Skeletal muscle satellite cell (primary cell): ENCODE measurements around the gene L3MBTL4.
"Not testable (repeated sequence)": the region's sequence is repeated elsewhere in the genome, so short reads cannot be mapped to it uniquely, and the experiment has no call there.

Experiments used
- H3K27me3 ChIP-seq: 2 replicates; pipeline ENCODE4 v1.7.0; 2013; ENCODE audit warnings: low read length; ENCODE audit not compliant: control insufficient read depth, insufficient read depth
- H3K36me3 ChIP-seq: 2 replicates; pipeline ENCODE4 v1.7.0; 2013; ENCODE audit warnings: mild to moderate bottlenecking, control low read depth, low read length; ENCODE audit not compliant: insufficient read depth
- H3K4me1 ChIP-seq: 2 replicates; pipeline ENCODE4 v1.7.0; 2013; ENCODE audit warnings: low read length; ENCODE audit not compliant: control insufficient read depth, insufficient read depth
- H3K4me2 ChIP-seq: 2 replicates; pipeline ENCODE4 v1.7.0; 2013; ENCODE audit warnings: mild to moderate bottlenecking, low read length
- H3K4me3 ChIP-seq: 2 replicates; pipeline ENCODE4 v1.7.0; 2013; ENCODE audit warnings: low read length
- H3K9ac ChIP-seq: 2 replicates; pipeline ENCODE4 v1.7.0; 2013; ENCODE audit warnings: mild to moderate bottlenecking, low read depth, low read length, moderate library complexity
- H3K9me3 ChIP-seq: replicated peaks from 2 replicates; pipeline ENCODE4 v1.7.0; 2013; ENCODE audit warnings: mild to moderate bottlenecking, control low read depth, low read length

Gene L3MBTL4

DNA sequence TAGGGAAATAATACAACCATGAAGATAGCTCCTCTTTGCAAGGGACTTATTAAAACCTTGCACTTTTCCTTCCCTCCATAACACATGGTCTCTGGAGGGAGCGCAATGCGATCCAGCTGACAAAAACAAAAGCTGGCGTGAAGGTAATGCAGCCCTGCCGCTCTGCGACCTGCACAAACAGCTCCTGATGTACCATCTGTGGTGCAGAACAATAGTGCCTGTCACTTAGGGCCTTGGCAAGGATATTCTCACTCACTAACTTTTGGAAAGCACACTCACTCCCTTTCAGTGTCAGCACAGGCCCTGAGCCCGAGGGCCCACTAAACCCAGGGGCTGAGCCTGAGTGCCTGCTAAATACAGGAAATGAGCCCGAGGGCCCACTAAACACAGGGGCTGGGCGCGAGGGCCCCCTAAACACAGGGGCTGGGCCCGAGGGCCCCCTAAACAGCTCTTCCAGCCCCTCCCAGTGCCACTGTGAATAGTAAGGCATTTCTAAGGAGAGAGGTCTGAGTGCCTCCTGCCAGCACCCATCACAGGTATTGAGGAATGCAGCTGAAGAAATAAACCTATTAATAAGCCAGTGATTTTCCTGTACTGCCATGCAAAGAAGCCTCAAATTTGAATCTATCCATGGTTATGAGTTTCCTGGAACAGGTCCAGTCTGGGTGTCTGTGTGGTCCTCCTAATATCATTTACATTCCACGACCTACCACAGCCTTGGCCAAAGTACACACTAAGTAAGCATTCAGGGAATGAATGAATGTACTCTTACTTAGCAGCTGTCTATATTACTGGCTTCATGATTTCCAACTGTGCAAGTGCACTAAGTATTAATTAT lies 9.3 kb downstream of the L3MBTL4 start:
- Histone ChIP-seq H3K9ac (no peak overlapping the region), H3K36me3 (no peaks in the 10 kb centered on the region), H3K4me3 (no peak overlapping the region)

DNA sequence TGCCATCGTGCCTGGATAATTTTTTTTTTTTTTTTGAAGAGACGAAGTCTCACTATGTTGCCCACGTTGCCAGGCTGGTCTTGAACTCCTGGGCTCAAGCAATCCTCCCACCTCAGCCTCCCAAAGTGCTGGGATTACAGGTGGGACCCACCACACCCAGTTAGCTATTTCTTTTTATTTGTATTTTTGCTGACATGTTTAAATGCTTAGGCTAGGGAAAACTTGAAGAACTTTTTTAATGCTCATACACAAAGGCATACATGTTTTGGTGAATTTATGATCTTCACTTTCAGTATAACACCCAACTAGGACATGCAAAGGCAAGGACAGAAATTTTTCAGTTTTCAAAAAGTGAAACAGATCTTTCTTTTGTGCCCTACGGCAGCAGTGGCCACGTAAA lies 9.9 kb downstream of the L3MBTL4 start:
- Histone ChIP-seq H3K9ac (no peak overlapping the region), H3K4me1 (peaks cover 7% of the 10 kb centered on the region), H3K9me3 (no peaks in the 10 kb centered on the region), H3K36me3 (no peaks in the 10 kb centered on the region), H3K27me3 (no peaks in the 10 kb centered on the region), H3K4me2 (no peak overlapping the region), H3K4me3 (no peak overlapping the region)

More for the DNA sequence above, 9.3 kb downstream of the L3MBTL4 start:
- Histone ChIP-seq H3K4me1 (peaks cover 7% of the 10 kb centered on the region), H3K9me3 (no peaks in the 10 kb centered on the region), H3K27me3 (no peaks in the 10 kb centered on the region), H3K4me2 (no peak overlapping the region)

DNA sequence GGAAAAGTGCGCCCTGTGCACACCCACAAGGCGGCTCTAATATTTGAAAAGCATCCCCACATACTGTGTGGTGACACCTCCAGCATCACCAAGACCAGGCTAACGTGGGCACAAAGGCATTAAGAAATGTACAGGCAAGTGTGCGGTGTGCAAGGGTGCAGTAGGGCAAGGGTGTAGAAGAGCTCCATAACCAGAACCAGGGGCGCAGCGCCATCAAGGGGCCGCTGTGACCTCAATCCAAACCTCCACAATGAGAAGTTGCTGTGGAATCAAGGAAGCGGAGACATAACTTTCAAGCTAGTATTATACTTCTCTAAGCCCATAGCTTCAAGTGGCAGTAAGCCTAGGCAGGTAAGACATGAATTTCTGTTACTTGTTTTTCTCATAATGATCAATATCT lies 13.0 kb downstream of the L3MBTL4 start:
- Histone ChIP-seq H3K4me3 (no peak overlapping the region), H3K9me3 (no peaks in the 10 kb centered on the region), H3K9ac (no peak overlapping the region), H3K36me3 (no peaks in the 10 kb centered on the region), H3K4me1 (peaks cover 6% of the 10 kb centered on the region), H3K27me3 (no peaks in the 10 kb centered on the region), H3K4me2 (no peak overlapping the region)

DNA sequence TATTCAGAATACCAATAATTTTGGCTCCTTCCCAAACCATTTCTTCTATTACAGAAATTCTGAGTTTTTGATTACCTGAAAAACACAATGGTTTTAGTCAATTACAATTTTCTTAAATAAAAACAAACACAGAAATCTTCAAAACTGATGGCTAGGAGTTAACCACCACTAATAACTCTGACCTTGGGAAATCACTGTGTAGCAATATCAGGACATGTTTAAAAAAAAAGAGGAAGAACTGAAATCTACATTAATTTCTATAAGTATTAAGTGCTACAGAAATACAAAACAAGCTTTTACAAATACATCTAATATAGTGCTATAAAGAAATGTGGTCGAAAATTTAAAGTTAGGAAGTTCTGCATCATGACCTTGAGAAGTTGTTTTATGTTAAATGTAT lies 14.9 kb downstream of the L3MBTL4 start:
- H3K4me2 ChIP-seq: no peak overlapping the region

DNA sequence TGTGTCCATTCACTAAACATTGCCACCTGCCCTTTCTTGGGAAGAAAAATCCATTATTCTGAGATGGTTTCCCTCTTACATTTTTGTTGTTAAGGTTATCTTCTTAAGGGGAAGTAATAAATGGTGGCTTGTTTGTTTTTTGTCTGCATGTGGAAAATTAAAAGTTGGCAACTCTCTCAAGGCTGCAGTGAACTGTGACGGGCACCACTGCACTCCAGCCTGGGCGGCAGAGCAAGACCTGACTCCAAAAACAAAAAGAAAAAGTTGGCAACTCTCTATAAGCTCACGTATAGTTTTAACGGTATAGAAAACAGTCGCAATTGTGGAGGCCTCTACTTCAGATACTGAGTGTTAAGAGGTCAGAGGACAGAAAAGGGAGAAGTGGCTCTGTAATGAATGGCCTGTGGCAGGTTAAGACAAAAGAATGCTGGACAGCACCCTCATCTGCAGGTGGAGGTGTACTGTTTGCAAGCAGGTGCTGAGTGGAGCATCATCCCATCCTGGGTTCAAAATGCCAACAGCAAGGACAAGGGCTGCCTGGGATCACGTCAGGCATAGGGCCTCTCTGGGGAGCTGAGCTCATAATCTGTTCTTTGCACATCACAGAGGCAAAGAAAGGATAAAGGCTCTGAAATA lies 16.7 kb downstream of the L3MBTL4 start:
- Histone ChIP-seq H3K9me3 (no peaks in the 10 kb centered on the region), H3K4me2 (no peak overlapping the region), H3K27me3 (no peaks in the 10 kb centered on the region), H3K4me1 (no peaks in the 10 kb centered on the region), H3K4me3 (no peak overlapping the region), H3K9ac (no peak overlapping the region), H3K36me3 (no peaks in the 10 kb centered on the region)

More for the DNA sequence above, 14.9 kb downstream of the L3MBTL4 start:
- no peaks in the 10 kb centered on the region for H3K27me3 ChIP-seq
- no peaks in the 10 kb centered on the region for H3K9me3 ChIP-seq
- H3K9ac ChIP-seq: no peak overlapping the region
- no peaks in the 10 kb centered on the region for H3K4me1 ChIP-seq
- H3K36me3 ChIP-seq: no peaks in the 10 kb centered on the region
- no peak overlapping the region for H3K4me3 ChIP-seq

DNA sequence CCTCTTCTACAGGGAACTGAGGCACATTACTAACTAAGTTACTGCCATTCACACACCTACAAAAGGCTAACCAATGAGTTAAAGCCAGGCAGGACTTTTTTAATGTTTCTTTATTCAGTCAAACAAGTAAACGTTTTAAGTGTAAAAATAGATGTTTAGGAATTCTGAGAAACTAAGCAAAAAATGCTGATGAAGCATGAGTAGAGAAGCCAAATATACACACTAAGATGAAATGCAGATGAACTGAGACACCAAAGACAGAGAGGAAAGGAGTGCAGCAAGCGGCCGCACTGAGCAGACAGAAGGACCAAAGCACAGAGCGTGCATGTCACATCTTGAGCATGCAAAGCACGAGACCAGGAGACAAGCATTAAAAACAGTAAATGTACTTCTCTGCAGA lies 17.9 kb downstream of the L3MBTL4 start:
- Histone ChIP-seq H3K36me3 (no peaks in the 10 kb centered on the region), H3K4me3 (no peak overlapping the region), H3K9ac (no peak overlapping the region), H3K4me2 (no peak overlapping the region), H3K27me3 (no peaks in the 10 kb centered on the region), H3K9me3 (no peaks in the 10 kb centered on the region), H3K4me1 (no peaks in the 10 kb centered on the region)

DNA sequence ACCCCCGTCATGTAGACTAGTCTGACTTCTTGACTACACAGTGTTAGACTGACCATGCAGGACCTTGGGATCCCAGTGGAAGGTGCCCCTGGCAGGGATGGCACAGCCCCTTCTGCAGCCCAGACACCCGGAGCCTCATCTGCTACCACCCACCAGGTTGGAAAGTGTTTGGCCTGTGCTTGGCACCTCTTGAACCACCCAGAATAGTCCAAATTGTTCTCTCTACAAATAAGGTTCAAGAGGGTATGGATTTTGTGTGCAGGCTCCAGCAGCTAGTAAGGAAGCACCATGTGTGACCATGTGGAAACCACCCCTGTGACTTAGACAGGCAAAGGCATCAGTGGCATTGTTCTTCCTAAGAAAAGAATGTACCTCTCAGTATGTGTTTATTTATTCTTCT lies 18.4 kb downstream of the L3MBTL4 start:
- no peak overlapping the region for H3K4me3 ChIP-seq
- H3K4me1 ChIP-seq: no peaks in the 10 kb centered on the region
- no peak overlapping the region for H3K9ac ChIP-seq
- no peak overlapping the region for H3K4me2 ChIP-seq
- no peaks in the 10 kb centered on the region for H3K36me3 ChIP-seq
- no peaks in the 10 kb centered on the region for H3K27me3 ChIP-seq
- no peaks in the 10 kb centered on the region for H3K9me3 ChIP-seq

DNA sequence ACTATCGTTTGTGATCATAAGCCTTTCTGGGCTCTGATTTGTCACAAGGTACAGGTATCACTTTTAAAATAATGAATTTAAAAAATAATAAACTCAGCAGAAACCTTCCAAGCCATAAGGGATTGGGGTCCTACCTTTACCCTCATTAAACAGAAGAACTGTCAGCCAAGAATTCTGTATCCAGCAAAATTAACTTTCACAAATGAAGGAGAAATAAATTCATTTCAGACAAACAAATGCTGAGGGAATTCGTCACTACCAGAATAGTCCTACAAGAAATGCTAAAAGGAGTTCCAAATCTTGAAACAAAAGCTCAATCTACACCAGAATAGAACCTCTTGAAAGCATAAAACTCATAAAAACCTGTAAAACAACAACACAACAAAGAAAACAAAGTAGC lies 25.7 kb downstream of the L3MBTL4 start:
- no peaks in the 10 kb centered on the region for H3K27me3 ChIP-seq
- no peaks in the 10 kb centered on the region for H3K9me3 ChIP-seq
- no peaks in the 10 kb centered on the region for H3K4me1 ChIP-seq
- no peak overlapping the region for H3K9ac ChIP-seq
- no peak overlapping the region for H3K4me3 ChIP-seq
- H3K4me2 ChIP-seq: no peak overlapping the region
- H3K36me3 ChIP-seq: no peaks in the 10 kb centered on the region

DNA sequence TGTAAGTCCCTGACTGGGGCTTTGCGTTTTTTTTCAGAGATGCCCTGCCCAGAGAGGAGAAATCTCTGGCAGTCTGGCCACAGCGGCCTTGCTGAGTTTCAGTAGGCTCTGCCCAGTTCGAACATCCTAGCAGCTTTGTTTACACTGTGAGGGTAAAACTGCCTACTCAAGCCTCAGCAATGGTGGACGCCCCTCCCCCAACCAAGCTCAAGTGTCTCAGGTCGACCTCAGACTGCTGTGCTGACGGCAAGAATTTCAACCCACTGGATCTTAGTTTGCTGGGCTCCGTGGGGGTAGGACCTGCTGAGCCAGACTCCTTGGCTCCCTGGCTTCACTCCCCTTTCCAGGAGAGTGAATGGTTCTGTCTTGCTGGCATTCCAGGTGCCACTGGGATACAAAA lies 31.7 kb downstream of the L3MBTL4 start:
- no peaks in the 10 kb centered on the region for H3K9me3 ChIP-seq
- no peaks in the 10 kb centered on the region for H3K4me1 ChIP-seq
- no peak overlapping the region for H3K4me3 ChIP-seq
- H3K27me3 ChIP-seq: no peaks in the 10 kb centered on the region
- H3K4me2 ChIP-seq: no peak overlapping the region
- H3K36me3 ChIP-seq: no peaks in the 10 kb centered on the region
- no peak overlapping the region for H3K9ac ChIP-seq

DNA sequence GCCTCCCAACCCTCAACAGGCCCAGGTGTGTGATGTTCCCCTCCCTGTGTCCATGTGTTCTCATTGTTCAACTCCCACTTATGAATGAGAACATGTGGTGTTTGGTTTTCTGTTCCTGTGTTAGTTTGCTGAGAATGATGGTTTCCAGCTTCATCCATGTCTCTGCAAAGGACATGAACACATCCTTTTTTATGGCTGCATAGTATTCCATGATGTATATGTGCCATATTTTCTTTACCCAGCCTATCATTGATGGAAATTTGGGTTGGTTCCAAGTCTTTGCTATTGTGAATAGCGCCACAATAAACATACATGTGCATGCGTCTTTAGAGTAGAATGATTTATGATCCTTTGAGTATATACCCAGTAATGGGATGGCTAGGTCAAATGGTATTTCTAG lies 37.2 kb downstream of the L3MBTL4 start:
- not testable (repeated sequence) for H3K27me3 ChIP-seq, H3K9ac ChIP-seq, H3K4me3 ChIP-seq, H3K4me1 ChIP-seq, H3K9me3 ChIP-seq, H3K36me3 ChIP-seq, H3K4me2 ChIP-seq

DNA sequence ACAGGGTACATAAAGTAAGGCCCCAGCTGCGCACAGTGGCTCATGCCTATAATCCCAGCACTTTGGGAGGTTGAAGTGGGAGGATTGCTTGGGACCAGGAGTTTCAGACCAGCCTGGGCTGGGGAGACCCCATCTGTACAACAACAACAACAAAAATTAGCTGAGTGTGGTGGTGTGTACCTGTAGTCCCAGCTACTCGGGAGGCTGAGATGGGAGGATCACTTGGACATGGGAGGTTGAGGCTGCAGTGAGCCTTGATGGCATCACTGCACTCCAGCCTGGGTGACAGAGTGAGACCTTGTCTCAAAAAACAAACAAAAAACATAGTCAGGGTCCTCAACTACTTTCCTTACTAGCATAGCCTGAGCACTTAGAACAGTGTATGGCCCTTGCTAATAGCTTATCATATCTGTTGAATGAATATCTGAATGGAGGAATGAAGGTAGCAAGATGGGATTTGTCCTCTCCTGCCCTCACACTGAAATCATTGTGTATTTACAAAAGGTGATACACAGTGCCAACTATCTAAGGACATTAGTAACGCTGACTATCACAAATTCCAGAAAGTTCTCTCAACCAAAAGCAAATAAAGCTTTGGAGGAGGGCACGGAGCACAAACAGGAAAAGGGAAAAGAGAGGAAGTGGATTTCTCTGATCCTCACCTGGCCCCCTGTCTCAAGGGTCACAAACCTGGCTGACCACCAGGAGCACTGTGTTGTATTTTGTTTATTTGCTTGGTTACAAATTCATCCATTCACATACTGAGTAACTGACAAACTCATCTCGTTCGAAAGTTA lies 38.1 kb downstream of the L3MBTL4 start:
- Histone ChIP-seq H3K9me3 (no peaks in the 10 kb centered on the region), H3K27me3 (no peaks in the 10 kb centered on the region), H3K9ac (no peak overlapping the region), H3K36me3 (no peaks in the 10 kb centered on the region), H3K4me1 (no peaks in the 10 kb centered on the region), H3K4me2 (no peak overlapping the region), H3K4me3 (no peak overlapping the region)
